AG20443 (cell line): Measurements from ENCODE around the gene THOC2.
A peak's percentile ranks its signal among the peaks of the same experiment; 100 is the strongest.
"Not testable (repeated sequence)": the region's sequence is repeated elsewhere in the genome, so short reads cannot be mapped to it uniquely, and the experiment has no call there.

Experiments used
- DNase-seq: peaks from one replicate; pipeline ENCODE4 v3.0.0; 2012; ENCODE audit warnings: low spot score, mixed read lengths

Gene THOC2

GRCh38 chrX:123675154-123675553 is 57.7 kb downstream of the THOC2 start:
- no peak for DNase-seq

GRCh38 chrX:123673813-123674212 is 59.0 kb downstream of the THOC2 start:
- DNase-seq: no peak

GRCh38 chrX:123665197-123665596 is 67.7 kb downstream of the THOC2 start:
- DNase-seq: no peak

- DNase-seq: not testable (repeated sequence)
Observed at GRCh38 chrX:123664467-123665167, 68.2 kb downstream of the THOC2 start.

- DNase-seq: not testable (repeated sequence)
Observed at GRCh38 chrX:123663720-123664119, 69.1 kb downstream of the THOC2 start.

- DNase-seq: not testable (repeated sequence)
Observed at GRCh38 chrX:123656507-123656906, 76.3 kb downstream of the THOC2 start.

GRCh38 chrX:123648811-123649181 is 84.1 kb downstream of the THOC2 start:
- not testable (repeated sequence) for DNase-seq

GRCh38 chrX:123648028-123648810 is 84.6 kb downstream of the THOC2 start:
- no peak for DNase-seq

GRCh38 chrX:123647244-123647643 is 85.6 kb downstream of the THOC2 start:
- no peak for DNase-seq

GRCh38 chrX:123629502-123629901 is 103.3 kb downstream of the THOC2 start:
- no peak for DNase-seq

- DNase-seq: peak; percentile 9
Observed at GRCh38 chrX:123626962-123627361, 105.9 kb downstream of the THOC2 start.

- no peak for DNase-seq
Observed at GRCh38 chrX:123625952-123626351, 106.9 kb downstream of the THOC2 start.

- no peak for DNase-seq
Observed at GRCh38 chrX:123625477-123625876, 107.4 kb downstream of the THOC2 start.

GRCh38 chrX:123617007-123617406 is 115.8 kb downstream of the THOC2 start:
- DNase-seq: no peak

- no peak for DNase-seq
Observed at GRCh38 chrX:123610915-123611314, 121.9 kb downstream of the THOC2 start.

- DNase-seq: no peak
Observed at GRCh38 chrX:123607806-123608205, 125.0 kb downstream of the THOC2 start.

- DNase-seq: no peak
Observed at GRCh38 chrX:123607270-123607669, 125.6 kb downstream of the THOC2 start.

GRCh38 chrX:123603491-123603890 is 129.4 kb downstream of the THOC2 start:
- DNase-seq: no peak

- no peak for DNase-seq
Observed at GRCh38 chrX:123601437-123601836, 131.4 kb downstream of the THOC2 start.

GRCh38 chrX:123600181-123600580 is 132.7 kb downstream of the THOC2 start:
- no peak for DNase-seq

GRCh38 chrX:123590842-123591486 is 141.9 kb downstream of the THOC2 start:
- no peak for DNase-seq

- DNase-seq: no peak
Observed at GRCh38 chrX:123588723-123589122, 144.1 kb downstream of the THOC2 start.

- no peak for DNase-seq
Observed at GRCh38 chrX:123581586-123581985, 151.3 kb downstream of the THOC2 start.
